GM12878 (cell line): ENCODE data around the gene LAMP1. TPM values are rescaled to one million over a fixed set of nuclear protein-coding genes. Genes with fewer than 3 reads are reported as not detected.

Experiments
- ATAC-seq: fragments of 200-7000 bp; cut with Tn5 transposase; 3 replicates; pipeline ENCODE4 v1.9.1; 2020; ENCODE audit warnings: mild to moderate bottlenecking, moderate library complexity
- Bru-seq: library from RNA; stranded (reverse); fragments of 400-500 nt; gene quantifications from one replicate; lab custom pipeline; 2021; lab: Mats Ljungman, UMichigan
- BruChase-seq, 2 experiments: library from RNA; stranded (reverse); fragments of 400-500 nt; gene quantifications; one replicate each; lab custom pipeline; 2021; lab: Mats Ljungman, UMichigan
- BruUV-seq: library from RNA; stranded (reverse); fragments of 400-500 nt; replicated peaks from 2 replicates; lab custom pipeline; 2021; lab: Mats Ljungman, UMichigan
- CTCF ChIA-PET: fragments of 300-600 bp; sonication (Branson Sonifier 250); formaldehyde crosslinking; extraction: SDS; loops from one replicate; lab custom pipeline; 2021; ENCODE audit warnings: inconsistent platforms; lab: Yijun Ruan, JAX
- POLR2A ChIA-PET: fragments of 350-600 bp; formaldehyde crosslinking; extraction: SDS; loops from one replicate; lab custom pipeline; 2021; ENCODE audit warnings: inconsistent platforms; lab: Charles Lee
- RAD21 ChIA-PET: fragments of 300-600 bp; sonication (Branson Sonifier 250); formaldehyde crosslinking; loops from one replicate; lab custom pipeline; 2023; ENCODE audit warnings: antibody characterized with exemption; ENCODE audit not compliant: unreplicated experiment; lab: Charles Lee
- SMC1A ChIA-PET: fragments of 300-600 bp; sonication (Branson Sonifier 250); formaldehyde crosslinking; loops from one replicate; lab custom pipeline; 2023; ENCODE audit not compliant: unreplicated experiment, uncharacterized antibody; lab: Charles Lee
- DNase-seq: peaks from one replicate; pipeline ENCODE4 v3.0.0-alpha.2; 2011; ENCODE audit warnings: low read depth, low spot score
- FAIRE-seq: peaks from 3 replicates; lab custom pipeline; 2011; peaks lifted over from hg19 to GRCh38; lab: Jason Lieb, UNC
- H2AFZ ChIP-seq: 2 replicates; pipeline ENCODE4 v1.6.0; 2011; ENCODE audit warnings: low read depth, low read length, control low read depth; ENCODE audit not compliant: control insufficient read depth
- H3K27ac ChIP-seq: 2 replicates; pipeline ENCODE4 v1.5.1; 2011; ENCODE audit warnings: control low read depth; ENCODE audit not compliant: control insufficient read depth, insufficient read depth
- H3K27me3 ChIP-seq, 2 experiments: replicated peaks in 1 of 2; 2 replicates each; pipeline versions ENCODE4 v1.6.0 to v1.6.1; 2011; ENCODE audit warnings: low read length in 1 of 2; ENCODE audit not compliant: control insufficient read depth in 2 of 2, insufficient read depth in 2 of 2
- H3K36me3 ChIP-seq, 2 experiments: 2 replicates each; pipeline ENCODE4 v1.5.1; 2011; ENCODE audit warnings: low read length in 1 of 2; ENCODE audit not compliant: control insufficient read depth in 2 of 2, insufficient read depth in 2 of 2
- H3K4me1 ChIP-seq: 2 replicates; pipeline ENCODE4 v1.6.1; 2011; ENCODE audit warnings: mild to moderate bottlenecking, low read length, moderate library complexity, mixed read lengths; ENCODE audit not compliant: control insufficient read depth, insufficient read depth
- H3K4me2 ChIP-seq: 2 replicates; pipeline ENCODE4 v1.6.0; 2011; ENCODE audit warnings: control low read depth; ENCODE audit not compliant: control insufficient read depth, insufficient read depth
- H3K4me3 ChIP-seq: fragments of 200-600 bp; sonication (generic); 2 replicates; pipeline ENCODE4 v1.5.1; 2016
- H3K79me2 ChIP-seq: 2 replicates; pipeline ENCODE4 v1.6.0; 2011; ENCODE audit warnings: low read length; ENCODE audit not compliant: control insufficient read depth, insufficient read depth
- H3K9ac ChIP-seq: 2 replicates; pipeline ENCODE4 v1.8.0; 2011; ENCODE audit warnings: low read length, control low read depth, mixed read lengths; ENCODE audit not compliant: control insufficient read depth, insufficient read depth
- H3K9me3 ChIP-seq: replicated peaks from 3 replicates; pipeline ENCODE4 v1.5.1; 2011; ENCODE audit warnings: mild to moderate bottlenecking, low read length; ENCODE audit not compliant: control insufficient read depth, insufficient read depth
- H4K20me1 ChIP-seq: 2 replicates; pipeline ENCODE4 v1.6.0; 2011; ENCODE audit not compliant: control insufficient read depth, insufficient read depth
- BACH1 ChIP-seq: fragments of 450-650 bp; IDR thresholded peaks from 2 replicates; pipeline ENCODE4 v1.6.1; 2017; ENCODE audit warnings: mild to moderate bottlenecking, borderline replicate concordance
- E2F8 ChIP-seq: fragments of 450-650 bp; IDR thresholded peaks from 2 replicates; pipeline ENCODE4 v1.6.1; 2018; ENCODE audit warnings: mild to moderate bottlenecking, low read depth, moderate library complexity; ENCODE audit not compliant: partially characterized antibody
- ETV6 ChIP-seq, 2 experiments: fragments of 450-650 bp in 1 of 2; IDR thresholded peaks in 1 of 2; conservative IDR thresholded peaks in 1 of 2; 2 replicates each; pipeline ENCODE4 v1.6.1; 2014; ENCODE audit warnings: antibody characterized with exemption in 1 of 2, borderline replicate concordance in 1 of 2, low read depth in 1 of 2, mild to moderate bottlenecking in 1 of 2, moderate library complexity in 1 of 2
- GABPA ChIP-seq: IDR thresholded peaks from 2 replicates; pipeline ENCODE4 v1.6.1; 2014; ENCODE audit warnings: antibody characterized with exemption, low read depth, mild to moderate bottlenecking, inconsistent platforms
- HCFC1 ChIP-seq: fragments of 150-350 bp; IDR thresholded peaks from 2 replicates; pipeline ENCODE4 v1.6.1; 2014; ENCODE audit warnings: low read length
- IRF5 ChIP-seq: fragments of 450-650 bp; IDR thresholded peaks from 2 replicates; pipeline ENCODE4 v1.6.1; 2017; ENCODE audit warnings: borderline replicate concordance
- JUNB ChIP-seq: IDR thresholded peaks from 2 replicates; pipeline ENCODE4 v1.6.1; 2016; ENCODE audit warnings: antibody characterized with exemption, mild to moderate bottlenecking
- POLR2AphosphoS5 ChIP-seq: IDR thresholded peaks from 2 replicates; pipeline ENCODE4 v1.6.1; 2011; ENCODE audit warnings: mild to moderate bottlenecking, low read length, inconsistent platforms
- RFX5 ChIP-seq: IDR thresholded peaks from 2 replicates; pipeline ENCODE4 v1.6.1; 2011; ENCODE audit warnings: low read depth, low read length, improper control_type of control experiment
- YBX1 ChIP-seq: fragments of 450-650 bp; IDR thresholded peaks from 2 replicates; pipeline ENCODE4 v1.6.1; 2016; ENCODE audit warnings: antibody characterized with exemption
- ZBTB4 ChIP-seq: fragments of 450-650 bp; formaldehyde crosslinking; IDR thresholded peaks from 2 replicates; pipeline ENCODE4 v1.4.0; 2022; ENCODE audit warnings: mild to moderate bottlenecking, moderate library complexity
- ZNF274 ChIP-seq: IDR thresholded peaks from one replicate; pipeline ENCODE4 v1.8.0; 2011; ENCODE audit not compliant: insufficient read length, insufficient read depth
- WGBS: methylation state at CpG from one replicate; pipeline ENCODE4 v1.1.6; 2016; ENCODE audit warnings: low lambda C conversion rate; ENCODE audit not compliant: insufficient replicate concordance, insufficient coverage; ENCODE audit errors: missing lambda C conversion rate; 5-methylcytosine and 5-hydroxymethylcytosine counted together
- in situ Hi-C: fragments of 300-500 bp; cut with MboI; formaldehyde crosslinking; loops from 9 replicates; pipeline ENCODE4 v1.14.3; 2018; ENCODE audit warnings: mixed read lengths
- intact Hi-C: fragments of 100-400 bp; cut with micrococcal nuclease; formaldehyde crosslinking; loops from one replicate; pipeline ENCODE4 v1.14.2; 2022; ENCODE audit not compliant: unreplicated experiment
- long read RNA-seq, 2 experiments: library from polyadenylated mRNA; unstranded; transcript quantifications; one replicate each; pipeline ENCODE4 v2.0.0, GENCODE V29; 2019 to 2020
- polyA minus RNA-seq, 3 experiments: library from RNA; depleted of rRNA, polyadenylated mRNA; stranded (reverse); fragments of >200 nt; gene quantifications; 2 replicates each; pipeline ENCODE4 v1.2.3, GENCODE V29; 2011
- polyA plus RNA-seq, 11 experiments: library from polyadenylated mRNA; depleted of rRNA in 4 of 11; unstranded in 6 of 11; stranded (reverse) in 5 of 11; fragments of >200 nt; fragmentation: Nextera tagmentation in 4 of 11; fragmentation: Illumina TruSeq in 1 of 11; extraction: Ambion mirVana in 4 of 11; extraction: Trizol in 1 of 11; gene quantifications; 1 replicate in 1 of 11; 2 replicates in 10 of 11; pipeline versions ENCODE4 v1.2.1 to v1.2.3, GENCODE V29; 2011 to 2016; ENCODE audit warnings: inconsistent platforms in 2 of 11, missing spikeins in 2 of 11, low read depth in 1 of 11
- total RNA-seq, 4 experiments: library from RNA; depleted of rRNA in 3 of 4; stranded (reverse); fragments of >200 nt in 3 of 4; fragmentation: Illumina TruSeq in 1 of 4; extraction: Trizol in 1 of 4; gene quantifications; 2 replicates each; pipeline versions ENCODE4 v1.2.1 to v1.2.3, GENCODE V29; 2013 to 2021

Gene LAMP1
- 33.6 and 34.3 TPM in 2 replicates for total RNA-seq (2013; cell fraction: nucleolus; rRNA removed)
- total RNA-seq (2014; rRNA removed) (44.8 and 54.2 TPM in 2 replicates), total RNA-seq (2014; rRNA removed; fragmentation: Illumina TruSeq; extraction: Trizol) (25.4 and 29.6 TPM in 2 replicates), total RNA-seq (2021) (83.0 and 83.2 TPM in 2 replicates), polyA plus RNA-seq (2011; rRNA removed) (25.2 and 50.2 TPM in 2 replicates), polyA plus RNA-seq (2014; fragmentation: Illumina TruSeq; extraction: Trizol) (20.1 and 35.9 TPM in 2 replicates), polyA plus RNA-seq (2014; fragmentation: Nextera tagmentation; extraction: Ambion mirVana) (1 to 10 TPM; 2.5 to 8.4 TPM), polyA plus RNA-seq (2014; rRNA removed) (44.4 and 52.8 TPM in 2 replicates), polyA plus RNA-seq (2016; fragmentation: Nextera tagmentation; extraction: Ambion mirVana) (10 to 100 TPM in 1 of 2 experiments, 1 to 10 TPM in 1; 2.7 to 26.5 TPM), polyA minus RNA-seq (2011; rRNA and poly(A)+ RNA removed) (29.5 and 36.2 TPM in 2 replicates), Bru-seq, nascent RNA (percentile 81 among the genes with signal in this experiment), BruChase-seq, experiment 1, labeled RNA remaining after a 6-hour chase (percentile 94 among the genes with signal in this experiment), BruChase-seq, experiment 2, labeled RNA remaining after a 2-hour chase (percentile 88 among the genes with signal in this experiment)
- 34.1 TPM for polyA plus RNA-seq (2011; ENCODE audit: low read depth)
- 28.6 and 34.2 TPM in 2 replicates for polyA plus RNA-seq (2011; cell fraction: cytosol; rRNA removed)
- 36.6 and 45.0 TPM in 2 replicates for polyA plus RNA-seq (2011; cell fraction: nucleus; rRNA removed)
- 48.2 and 53.2 TPM in 2 replicates for polyA plus RNA-seq (2012)
- 22.4 and 22.7 TPM in 2 replicates for polyA minus RNA-seq (2011; cell fraction: cytosol; rRNA and poly(A)+ RNA removed)
- 6.9 and 13.2 TPM in 2 replicates for polyA minus RNA-seq (2011; cell fraction: nucleus; rRNA and poly(A)+ RNA removed)
- long read RNA-seq, experiment 1, partial matches to known transcripts: 1 of 3 reads
- long read RNA-seq, experiment 1, other reads (novel, unspliced or antisense): 2 of 3 reads
- long read RNA-seq, experiment 2, partial matches to known transcripts: 0 of 2 reads
- long read RNA-seq, experiment 2, other reads (novel, unspliced or antisense): 2 of 2 reads

- DNase-seq (peak; percentile 87), ATAC-seq (peak; percentile 84), FAIRE-seq (peak; percentile 88)
- ChIA-PET SMC1A (no interaction called here), CTCF (interaction anchor here (2.3 kb wide), 1 partner anchor 20 kb away, joined by 5 read pairs; no protein-coding TSS in a partner anchor), RAD21 (no interaction called here), POLR2A (interaction anchor here (0.9 to 1.6 kb wide), 2 partner anchors 88 to 196 kb away, joined by 3 to 5 read pairs; partner anchors contain the start of genes CUL4A and PCID2)
- Histone ChIP-seq H3K27me3 (peaks cover 0 to 2% of the 10 kb centered on the region in 2 experiments; a peak in 2 of 4 replicates), H3K36me3 (peaks cover 0 to 3% of the 10 kb centered on the region in 2 experiments; a peak in 1 of 4 replicates), H4K20me1 (no peaks in the 10 kb centered on the region), H3K79me2 (peaks cover 39% of the 10 kb centered on the region), H3K4me3 (peak within 1 kb of the TSS; percentile 85), H3K4me1 (no peaks in the 10 kb centered on the region), H3K27ac (peak within 1 kb of the TSS; percentile 87), H3K9ac (peak within 1 kb of the TSS; percentile 88), H3K4me2 (peak within 1 kb of the TSS; percentile 80), H3K9me3 (no peaks in the 10 kb centered on the region), H2AFZ (peak within 1 kb of the TSS; percentile 96)
- intact Hi-C loops: loop anchor here (1.0 to 10.0 kb wide), 4 partner anchors 89 to 288 kb away; partner anchors contain the start of genes DCUN1D2, PCID2 and TFDP1
- in situ Hi-C loops: no loop called here
- BruUV-seq: no TSS peak
- 1% methylated on average over 62 of the region's 74 CpGs for WGBS
- TF ChIP-seq E2F8 (peak; percentile 58), IRF5 (no peak), GABPA (no peak), ZBTB4 (CRISPR knock-in tag) (peak; percentile 83), RFX5 (no peak), YBX1 (no peak), JUNB (no peak), ZNF274 (no peak), BACH1 (peak; percentile 92), HCFC1 (peak; percentile 78), ETV6 (conservative IDR thresholded peaks at IDR 0.05 in 1 of 2, IDR thresholded peaks at IDR 0.05 in 1 of 2; ENCODE audit: borderline replicate concordance in 1 of 2, low read depth in 1 of 2) (peak in 1 of 2 experiments; percentile 98; a peak in 2 of 4 replicates), POLR2AphosphoS5 (peak; percentile 73)
Measured at GRCh38 chr13:113296823-113297369, at the start of gene LAMP1. Gene LAMP1, plus strand, starts transcription at chr13:113297239. Its CDS starts 196 bp downstream, at chr13:113297435.
